ENCODE data around the gene OR2H2. TPM values are rescaled to one million over a fixed set of nuclear protein-coding genes. Genes with fewer than 3 reads are reported as not detected.

OR2H2 gene
- 0.15 TPM for polyA plus RNA-seq (ENCODE audit: insufficient read length)

- no peak for DNase-seq (ENCODE audit: low read depth)
Measured at GRCh38 chr6:29584821-29585220, at the start of gene OR2H2. Gene OR2H2, plus strand, starts transcription at chr6:29585121. Its CDS starts 2,824 bp downstream, at chr6:29587945.

GRCh38 chr6:29537714-29538403, 47.1 kb upstream of the OR2H2 start:
- no peak for DNase-seq (ENCODE audit: low read depth)

GRCh38 chr6:29547573-29547972, 37.3 kb upstream of the OR2H2 start:
- DNase-seq (ENCODE audit: low read depth): no peak

GRCh38 chr6:29552512-29553051, 32.3 kb upstream of the OR2H2 start:
- DNase-seq (ENCODE audit: low read depth): peak; percentile 39

GRCh38 chr6:29553268-29554057, 31.5 kb upstream of the OR2H2 start:
- DNase-seq (ENCODE audit: low read depth): peak; percentile 8

GRCh38 chr6:29554764-29555163, 30.2 kb upstream of the OR2H2 start:
- DNase-seq (ENCODE audit: low read depth): no peak

- DNase-seq (ENCODE audit: low read depth): no peak
Measured at GRCh38 chr6:29557320-29557719, 27.6 kb upstream of the OR2H2 start.

- no peak for DNase-seq (ENCODE audit: low read depth)
Measured at GRCh38 chr6:29558439-29559079, 26.4 kb upstream of the OR2H2 start.

GRCh38 chr6:29559524-29560287, 25.2 kb upstream of the OR2H2 start, which contains the start of gene UBD:
Gene UBD, minus strand, starts transcription at chr6:29559732. Its CDS starts 31 bp downstream, at chr6:29559701.
- no peak for DNase-seq (ENCODE audit: low read depth)

GRCh38 chr6:29561091-29561490, 23.8 kb upstream of the OR2H2 start:
- DNase-seq (ENCODE audit: low read depth): no peak

GRCh38 chr6:29561606-29562181, 23.2 kb upstream of the OR2H2 start:
- DNase-seq (ENCODE audit: low read depth): no peak

- no peak for DNase-seq (ENCODE audit: low read depth)
Measured at GRCh38 chr6:29563435-29563965, 21.4 kb upstream of the OR2H2 start.

GRCh38 chr6:29564875-29565274, 20.0 kb upstream of the OR2H2 start:
- DNase-seq (ENCODE audit: low read depth): no peak

GRCh38 chr6:29566856-29567255, 18.1 kb upstream of the OR2H2 start:
- DNase-seq (ENCODE audit: low read depth): no peak

GRCh38 chr6:29567541-29567940, 17.4 kb upstream of the OR2H2 start:
- no peak for DNase-seq (ENCODE audit: low read depth)

- DNase-seq (ENCODE audit: low read depth): no peak
Measured at GRCh38 chr6:29567991-29568390, 16.9 kb upstream of the OR2H2 start.

- no peak for DNase-seq (ENCODE audit: low read depth)
Measured at GRCh38 chr6:29576056-29576455, 8.9 kb upstream of the OR2H2 start.

- no peak for DNase-seq (ENCODE audit: low read depth)
Measured at GRCh38 chr6:29577544-29577943, 7.4 kb upstream of the OR2H2 start.

- peak; percentile 26 for DNase-seq (ENCODE audit: low read depth)
Measured at GRCh38 chr6:29589423-29590048, 4.6 kb downstream of the OR2H2 start.

GRCh38 chr6:29590218-29590808, 5.4 kb downstream of the OR2H2 start:
- no peak for DNase-seq (ENCODE audit: low read depth)
